ENCODE data around the gene ZDHHC24.

ZDHHC24 gene

GRCh38 chr11:66497206-66497605 is 48.6 kb downstream of the ZDHHC24 start:
- no peak for DNase-seq (ENCODE audit: low spot score)

DNA sequence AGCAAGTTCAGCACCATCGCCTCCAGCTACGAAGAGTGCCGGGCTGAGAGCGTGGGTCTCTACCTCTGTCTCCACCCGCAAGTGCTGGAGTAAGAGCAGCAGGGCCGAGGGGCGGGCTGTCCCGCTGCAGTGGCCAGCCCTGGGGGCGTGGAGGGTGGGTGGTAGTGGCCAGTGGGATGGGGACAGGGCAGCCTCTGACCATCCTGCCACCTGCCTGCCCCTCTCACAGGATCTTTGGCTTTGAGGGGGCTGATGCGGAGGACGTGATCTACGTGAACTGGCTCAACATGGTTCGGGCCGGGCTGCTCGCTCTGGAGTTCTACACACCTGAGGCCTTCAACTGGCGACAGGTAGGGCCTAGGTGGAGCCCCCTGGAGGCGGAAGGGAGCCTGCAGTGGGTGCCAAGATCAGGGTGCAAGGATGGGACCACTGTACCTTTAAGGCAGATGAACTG is 50.4 kb downstream of the ZDHHC24 start:
- no peak for DNase-seq (ENCODE audit: low spot score)

- no peak for DNase-seq (ENCODE audit: low spot score)
These were observed 50.9 kb downstream of the ZDHHC24 start for GRCh38 chr11:66494935-66495334.

DNA sequence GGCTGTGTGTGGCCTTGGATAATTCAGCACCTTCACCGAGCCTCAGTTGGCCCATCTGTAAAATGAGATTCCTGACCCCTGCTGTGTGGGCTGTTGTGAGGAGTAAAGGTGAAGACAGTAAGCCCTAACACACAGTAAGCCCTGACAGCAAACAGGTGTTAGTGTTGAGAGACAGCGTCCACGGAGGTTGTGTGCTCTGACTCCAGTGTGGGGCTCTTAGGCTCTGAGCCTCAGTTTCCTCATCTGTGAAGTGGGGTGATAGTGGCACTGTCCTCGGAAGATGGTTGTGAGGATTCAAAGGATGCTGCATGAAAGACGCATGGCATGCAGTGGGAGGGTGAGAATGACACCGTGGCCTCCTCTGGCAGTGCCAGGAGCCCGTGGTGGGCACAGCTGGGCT is 51.4 kb downstream of the ZDHHC24 start:
- DNase-seq (ENCODE audit: low spot score), result no peak

DNA sequence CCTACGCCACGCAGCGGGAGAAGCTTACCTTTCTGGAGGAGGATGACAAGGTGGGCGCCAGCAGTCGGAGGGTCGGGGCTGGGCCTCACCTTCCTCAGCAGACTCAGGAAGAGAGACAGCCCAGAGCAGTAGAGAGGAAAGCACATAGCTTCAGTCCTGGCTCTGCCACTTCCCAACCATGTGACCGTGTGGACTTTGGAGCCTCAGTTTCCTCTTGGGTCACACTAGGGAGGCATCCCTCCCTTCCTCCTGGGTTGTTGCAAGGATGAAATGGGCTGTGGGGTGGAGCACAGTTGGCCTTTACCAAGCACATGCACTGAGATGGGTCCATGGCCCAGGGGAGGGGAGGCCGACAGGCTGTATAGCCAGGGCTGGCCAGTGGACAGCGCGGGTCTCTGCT is 52.7 kb downstream of the ZDHHC24 start:
- no peak for DNase-seq (ENCODE audit: low spot score)

DNA sequence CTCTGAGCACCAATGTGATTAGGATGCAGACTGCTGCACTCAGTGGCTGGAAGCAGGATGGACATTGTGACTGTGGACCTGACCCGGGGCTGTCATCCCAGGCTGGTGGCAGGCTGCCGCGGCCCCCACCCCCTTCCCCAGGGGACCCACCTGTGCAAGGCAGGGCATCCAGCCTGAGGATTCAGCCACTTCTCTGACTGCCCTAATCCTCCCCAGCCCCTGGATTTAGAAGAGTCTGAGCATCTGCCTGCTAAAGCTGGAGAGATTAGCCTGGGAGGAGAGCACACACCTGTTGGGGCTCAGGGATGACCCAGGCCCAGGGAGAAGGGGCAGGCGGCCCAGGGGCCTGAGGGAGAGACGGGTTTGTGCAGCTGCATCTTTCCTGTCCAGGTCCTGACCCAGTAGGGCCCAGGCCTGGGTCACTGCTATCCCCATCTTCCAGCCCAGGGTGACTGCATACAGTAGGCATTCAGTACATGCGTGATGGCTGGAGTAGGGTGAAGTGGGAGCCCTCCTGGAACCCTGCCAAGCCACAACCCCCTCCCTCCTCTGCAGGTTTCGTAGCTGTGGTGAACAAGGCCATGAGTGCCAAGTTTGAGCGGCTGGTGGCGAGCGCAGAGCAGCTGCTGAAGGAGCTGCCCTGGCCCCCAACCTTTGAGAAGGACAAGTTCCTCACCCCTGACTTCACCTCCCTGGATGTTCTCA is 53.5 kb downstream of the ZDHHC24 start:
- no peak for DNase-seq (ENCODE audit: low spot score)

GRCh38 chr11:66491315-66491935 is 54.4 kb downstream of the ZDHHC24 start:
- DNase-seq (ENCODE audit: low spot score), result peak; percentile 28

GRCh38 chr11:66489636-66490035 is 56.2 kb downstream of the ZDHHC24 start:
- DNase-seq (ENCODE audit: low spot score), result no peak

- no peak for DNase-seq (ENCODE audit: low spot score)
These were observed 56.9 kb downstream of the ZDHHC24 start for GRCh38 chr11:66488957-66489356.

GRCh38 chr11:66484806-66485380 is 61.0 kb downstream of the ZDHHC24 start:
- no peak for DNase-seq (ENCODE audit: low spot score)

- DNase-seq (ENCODE audit: low spot score), result peak; percentile 100
These were observed 65.5 kb downstream of the ZDHHC24 start, which contains the start of gene DPP3 for GRCh38 chr11:66480117-66480938. Gene DPP3 (plus strand): TSS chr11:66480434. CDS start chr11:66482201, 1,767 bp downstream.

DNA sequence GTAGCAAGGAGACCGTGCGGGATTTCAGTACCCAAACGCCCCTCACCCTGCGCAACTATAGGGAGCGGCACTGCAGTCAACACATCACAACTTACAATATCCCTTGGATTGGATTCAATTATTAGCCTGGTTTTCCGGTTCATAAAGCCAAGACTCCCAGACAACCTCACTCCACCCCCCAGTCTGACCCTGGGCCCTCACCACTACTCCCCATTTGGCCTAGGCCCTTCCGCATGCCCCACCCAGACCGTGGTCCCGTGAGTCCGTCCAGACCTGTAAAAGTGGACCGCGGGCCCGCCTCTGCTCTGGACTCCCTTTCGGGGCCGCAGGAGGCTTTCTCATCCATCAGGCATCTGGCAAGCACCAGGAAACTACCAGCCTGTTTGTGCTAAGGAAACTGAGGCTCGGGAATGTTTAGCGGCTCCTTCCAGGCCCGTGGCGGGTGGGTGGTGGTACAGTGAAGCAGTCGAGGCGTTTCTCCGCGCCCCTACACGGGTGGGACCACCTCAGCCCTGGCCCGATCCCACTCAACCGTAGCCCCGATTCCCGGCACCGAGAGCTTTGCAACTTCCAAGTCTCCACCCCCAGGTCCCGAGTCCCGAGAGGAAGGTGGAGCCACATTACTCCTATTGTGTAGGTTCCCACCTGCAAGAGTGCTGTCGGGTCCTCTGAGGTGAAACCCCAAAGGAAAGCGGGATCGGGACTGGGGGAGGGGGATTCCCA is 66.3 kb downstream of the ZDHHC24 start:
- peak; percentile 58 for DNase-seq (ENCODE audit: low spot score)

GRCh38 chr11:66478729-66479393 is 67.0 kb downstream of the ZDHHC24 start:
- DNase-seq (ENCODE audit: low spot score), result peak; percentile 31

GRCh38 chr11:66477263-66478201 is 68.3 kb downstream of the ZDHHC24 start:
- DNase-seq (ENCODE audit: low spot score), result no peak

DNA sequence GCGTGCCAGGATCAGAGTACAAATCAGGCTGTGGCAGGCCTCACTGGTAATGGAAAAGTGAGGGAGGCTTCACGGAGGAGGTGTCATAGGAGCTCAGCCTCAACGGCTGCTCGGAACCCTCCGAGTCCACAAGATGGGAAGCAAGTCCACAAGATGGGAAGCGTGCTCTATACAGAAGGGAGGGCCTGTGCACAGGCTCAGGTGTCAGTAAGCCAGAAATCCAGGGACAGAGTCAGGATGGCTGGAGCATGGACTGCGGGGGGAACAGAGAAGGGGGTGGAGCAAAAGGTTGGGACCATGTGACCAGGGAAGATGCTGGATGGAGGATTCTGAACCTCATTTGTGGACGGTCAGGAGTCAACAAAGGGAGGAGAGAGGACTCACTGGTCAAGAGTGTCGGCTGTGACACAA is 69.0 kb downstream of the ZDHHC24 start:
- DNase-seq (ENCODE audit: low spot score), result peak; percentile 29

DNA sequence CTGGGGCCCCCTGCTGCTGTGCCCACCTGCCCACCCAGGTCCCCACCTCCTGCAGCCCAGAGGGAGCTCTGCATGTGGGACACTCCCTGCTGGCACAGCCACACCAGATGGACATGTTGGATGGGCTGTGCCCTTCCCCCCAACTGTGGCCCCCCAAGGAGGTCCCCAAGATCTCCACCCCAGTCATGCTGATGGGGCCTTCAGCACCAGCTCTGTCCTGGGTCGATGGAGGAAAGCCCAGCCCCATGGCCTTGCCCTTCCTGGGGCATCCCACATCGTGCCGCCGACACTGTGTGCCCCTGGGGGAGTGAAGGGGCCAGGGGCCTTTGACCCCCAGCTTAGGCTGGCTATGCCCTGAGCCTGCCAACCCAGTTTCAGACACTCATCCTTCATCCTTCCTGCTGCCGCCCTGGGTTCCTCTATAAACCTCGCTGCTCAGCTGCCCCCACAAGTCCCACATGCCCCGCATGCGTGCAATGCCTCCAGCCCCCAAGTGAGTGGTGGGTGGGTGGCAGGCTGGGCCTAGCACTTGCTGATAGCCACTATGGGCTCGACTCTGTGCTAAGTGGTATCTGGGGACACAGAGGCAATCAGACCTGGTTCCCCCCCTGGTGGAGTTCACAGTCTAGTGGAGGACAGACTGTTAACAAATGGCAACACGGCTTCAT is 69.5 kb downstream of the ZDHHC24 start:
- no peak for DNase-seq (ENCODE audit: low spot score)

- no peak for DNase-seq (ENCODE audit: low spot score)
These were observed 70.3 kb downstream of the ZDHHC24 start for GRCh38 chr11:66475349-66476172.
